HepG2 (cell line): ENCODE results near the gene BCAS3. TPM values are rescaled to one million over a fixed set of nuclear protein-coding genes. Genes with fewer than 3 reads are reported as not detected.

ENCODE experiments used
- ATF1 ChIP-seq: IDR thresholded peaks from 2 replicates; pipeline ENCODE4 v1.6.1; 2016; ENCODE audit warnings: mild to moderate bottlenecking, control low read depth
- CBX1 ChIP-seq: IDR thresholded peaks from one replicate; pipeline ENCODE4 v1.6.1; 2016; ENCODE audit warnings: antibody characterized with exemption, low read depth
- MBD4 ChIP-seq: IDR thresholded peaks from 2 replicates; pipeline ENCODE4 v1.6.1; 2012; ENCODE audit warnings: low read length, inconsistent platforms, borderline replicate concordance
- MYC ChIP-seq: sonication (generic); formaldehyde crosslinking; IDR thresholded peaks from 2 replicates; pipeline ENCODE4 v1.9.0; 2021; ENCODE audit warnings: missing genetic modification reagents, borderline replicate concordance
- NR2F1 ChIP-seq, 2 experiments: fragments of 450-650 bp in 1 of 2; formaldehyde crosslinking in 1 of 2; IDR thresholded peaks; 2 replicates each; pipeline versions ENCODE4 v1.5.0 to v1.6.1; 2016 to 2020; ENCODE audit warnings: mild to moderate bottlenecking in 1 of 2, missing compliant biosample characterization in 1 of 2, missing genetic modification reagents in 1 of 2, moderate library complexity in 1 of 2
- POLR2A ChIP-seq, 2 experiments: IDR thresholded peaks; 2 replicates each; pipeline ENCODE4 v1.6.1; 2011; ENCODE audit warnings: low read depth in 2 of 2, low read length in 2 of 2, mild to moderate bottlenecking in 1 of 2, moderate library complexity in 1 of 2; ENCODE audit not compliant: insufficient read depth in 1 of 2
- PRPF4 ChIP-seq: fragments of 200-400 bp; formaldehyde crosslinking; IDR thresholded peaks from 2 replicates; pipeline ENCODE4 v1.6.1; 2016; ENCODE audit warnings: low read length, low read depth; ENCODE audit not compliant: poor library complexity, severe bottlenecking
- SALL1 ChIP-seq: sonication (generic); formaldehyde crosslinking; IDR thresholded peaks from 2 replicates; pipeline ENCODE4 v1.8.0; 2022; ENCODE audit warnings: mild to moderate bottlenecking, missing genetic modification reagents
- SIX4 ChIP-seq: sonication (generic); formaldehyde crosslinking; IDR thresholded peaks from 2 replicates; pipeline ENCODE4 v1.4.0; 2020; ENCODE audit warnings: missing genetic modification reagents
- SNRNP70 ChIP-seq: fragments of 200-400 bp; formaldehyde crosslinking; IDR thresholded peaks from 2 replicates; pipeline ENCODE4 v1.6.1; 2017; ENCODE audit warnings: mild to moderate bottlenecking, low read depth, low read length, moderate library complexity
- SOX13 ChIP-seq, 3 experiments: fragments of 450-650 bp in 1 of 3; sonication (generic) in 1 of 3; formaldehyde crosslinking in 1 of 3; IDR thresholded peaks in 2 of 3; conservative IDR thresholded peaks in 1 of 3; 2 replicates each; pipeline versions ENCODE4 v1.5.0 to v1.6.1; 2016 to 2020; ENCODE audit warnings: antibody characterized with exemption in 1 of 3, mild to moderate bottlenecking in 1 of 3, missing compliant biosample characterization in 1 of 3, missing genetic modification reagents in 1 of 3, moderate library complexity in 1 of 3
- ZBTB10 ChIP-seq: sonication (generic); formaldehyde crosslinking; IDR thresholded peaks from 2 replicates; pipeline ENCODE4 v1.4.0; 2020; ENCODE audit warnings: missing genetic modification reagents, borderline replicate concordance
- ZFP90 ChIP-seq: sonication (generic); formaldehyde crosslinking; IDR thresholded peaks from 2 replicates; pipeline ENCODE4 v1.8.0; 2022; ENCODE audit warnings: missing genetic modification reagents, mild to moderate bottlenecking, inconsistent platforms, borderline replicate concordance
- ZNF136 ChIP-seq: sonication (generic); formaldehyde crosslinking; IDR thresholded peaks from 2 replicates; pipeline ENCODE4 v1.8.1; 2022; ENCODE audit warnings: low read depth, mild to moderate bottlenecking, moderate library complexity, missing genetic modification reagents
- ZNF207 ChIP-seq: fragments of 450-650 bp; IDR thresholded peaks from 2 replicates; pipeline ENCODE4 v1.6.1; 2016; ENCODE audit warnings: antibody characterized with exemption, borderline replicate concordance
- ZNF616 ChIP-seq: sonication (generic); formaldehyde crosslinking; IDR thresholded peaks from 2 replicates; pipeline ENCODE4 v1.5.0; 2020; ENCODE audit warnings: low read depth, mild to moderate bottlenecking, missing genetic modification reagents
- ZNF773 ChIP-seq: sonication (generic); formaldehyde crosslinking; IDR thresholded peaks from 2 replicates; pipeline ENCODE4 v1.4.0; 2020; ENCODE audit warnings: missing genetic modification reagents, borderline replicate concordance
- polyA plus RNA-seq, 8 experiments: library from polyadenylated mRNA; depleted of rRNA in 3 of 8; stranded (reverse) in 7 of 8; unstranded in 1 of 8; fragments of >200 nt; fragmentation: Illumina TruSeq in 4 of 8; extraction: Trizol in 4 of 8; gene quantifications; 2 replicates each; pipeline versions ENCODE4 v1.2.1 to v1.2.3, GENCODE V29; 2011 to 2016; ENCODE audit warnings: low read depth in 4 of 8, missing spikeins in 1 of 8, mixed read lengths in 1 of 8; ENCODE audit not compliant: insufficient read depth in 1 of 8
- total RNA-seq, 5 experiments: library from RNA; depleted of rRNA; stranded (reverse); fragments of >200 nt; fragmentation: Illumina TruSeq; extraction: Trizol; gene quantifications; 2 replicates each; pipeline ENCODE4 v1.2.3, GENCODE V29; 2016; ENCODE audit warnings: low read depth in 1 of 5
- TF ChIP-seq, protein P1 (sequence below): sonication (generic); formaldehyde crosslinking; IDR thresholded peaks from 2 replicates; pipeline ENCODE4 v1.5.0; 2020; ENCODE audit warnings: mild to moderate bottlenecking, missing genetic modification reagents, borderline replicate concordance

The BCAS3 gene
- total and polyA plus RNA-seq, 2 of the 13 experiments (the other 11 are each of a cell fraction or from before 2014, with no cell fraction given): 10.7 to 11.2 TPM

- TF ChIP-seq ATF1 (CRISPR knock-in tag) (no peak), MBD4 (no peak), ZNF773 (CRISPR knock-in tag) (peak; percentile 59; the same call in 1 of the 2 replicates), SIX4 (CRISPR knock-in tag) (no peak), SALL1 (CRISPR knock-in tag) (peak; percentile 87), ZFP90 (CRISPR knock-in tag) (0 out of 2 replicates have a peak, but pooled peaks have one; percentile 88), SNRNP70 (no peak; the same call in 1 of the 2 replicates), PRPF4 (peak; percentile 19), ZNF136 (CRISPR knock-in tag) (peak; percentile 49; the same call in 1 of the 2 replicates), ZBTB10 (no peak), MYC (CRISPR knock-in tag) (peak; percentile 55), ZNF207 (no peak), NR2F1 (CRISPR knock-in tag; IDR thresholded peaks at IDR 0.05) (0 out of 4 replicates have a peak, but pooled peaks of 1 of the 2 experiments have one; percentile 13), POLR2A (IDR thresholded peaks at IDR 0.05; ENCODE audit: insufficient read depth in 1 of 2, low read depth in 2 of 2, low read length in 2 of 2) (peak in 1 of 2 experiments; percentile 53; a peak in 3 of 4 replicates), ZNF616 (CRISPR knock-in tag) (no peak; the same call in 1 of the 2 replicates), SOX13 (IDR thresholded peaks at IDR 0.05) (no peak), SOX13 (CRISPR knock-in tag; conservative IDR thresholded peaks at IDR 0.05 in 1 of 2, IDR thresholded peaks at IDR 0.05 in 1 of 2) (peak in 1 of 2 experiments; percentile 37; a peak in 1 of 4 replicates), CBX1 (no peak)
- TF ChIP-seq, protein P1, sequence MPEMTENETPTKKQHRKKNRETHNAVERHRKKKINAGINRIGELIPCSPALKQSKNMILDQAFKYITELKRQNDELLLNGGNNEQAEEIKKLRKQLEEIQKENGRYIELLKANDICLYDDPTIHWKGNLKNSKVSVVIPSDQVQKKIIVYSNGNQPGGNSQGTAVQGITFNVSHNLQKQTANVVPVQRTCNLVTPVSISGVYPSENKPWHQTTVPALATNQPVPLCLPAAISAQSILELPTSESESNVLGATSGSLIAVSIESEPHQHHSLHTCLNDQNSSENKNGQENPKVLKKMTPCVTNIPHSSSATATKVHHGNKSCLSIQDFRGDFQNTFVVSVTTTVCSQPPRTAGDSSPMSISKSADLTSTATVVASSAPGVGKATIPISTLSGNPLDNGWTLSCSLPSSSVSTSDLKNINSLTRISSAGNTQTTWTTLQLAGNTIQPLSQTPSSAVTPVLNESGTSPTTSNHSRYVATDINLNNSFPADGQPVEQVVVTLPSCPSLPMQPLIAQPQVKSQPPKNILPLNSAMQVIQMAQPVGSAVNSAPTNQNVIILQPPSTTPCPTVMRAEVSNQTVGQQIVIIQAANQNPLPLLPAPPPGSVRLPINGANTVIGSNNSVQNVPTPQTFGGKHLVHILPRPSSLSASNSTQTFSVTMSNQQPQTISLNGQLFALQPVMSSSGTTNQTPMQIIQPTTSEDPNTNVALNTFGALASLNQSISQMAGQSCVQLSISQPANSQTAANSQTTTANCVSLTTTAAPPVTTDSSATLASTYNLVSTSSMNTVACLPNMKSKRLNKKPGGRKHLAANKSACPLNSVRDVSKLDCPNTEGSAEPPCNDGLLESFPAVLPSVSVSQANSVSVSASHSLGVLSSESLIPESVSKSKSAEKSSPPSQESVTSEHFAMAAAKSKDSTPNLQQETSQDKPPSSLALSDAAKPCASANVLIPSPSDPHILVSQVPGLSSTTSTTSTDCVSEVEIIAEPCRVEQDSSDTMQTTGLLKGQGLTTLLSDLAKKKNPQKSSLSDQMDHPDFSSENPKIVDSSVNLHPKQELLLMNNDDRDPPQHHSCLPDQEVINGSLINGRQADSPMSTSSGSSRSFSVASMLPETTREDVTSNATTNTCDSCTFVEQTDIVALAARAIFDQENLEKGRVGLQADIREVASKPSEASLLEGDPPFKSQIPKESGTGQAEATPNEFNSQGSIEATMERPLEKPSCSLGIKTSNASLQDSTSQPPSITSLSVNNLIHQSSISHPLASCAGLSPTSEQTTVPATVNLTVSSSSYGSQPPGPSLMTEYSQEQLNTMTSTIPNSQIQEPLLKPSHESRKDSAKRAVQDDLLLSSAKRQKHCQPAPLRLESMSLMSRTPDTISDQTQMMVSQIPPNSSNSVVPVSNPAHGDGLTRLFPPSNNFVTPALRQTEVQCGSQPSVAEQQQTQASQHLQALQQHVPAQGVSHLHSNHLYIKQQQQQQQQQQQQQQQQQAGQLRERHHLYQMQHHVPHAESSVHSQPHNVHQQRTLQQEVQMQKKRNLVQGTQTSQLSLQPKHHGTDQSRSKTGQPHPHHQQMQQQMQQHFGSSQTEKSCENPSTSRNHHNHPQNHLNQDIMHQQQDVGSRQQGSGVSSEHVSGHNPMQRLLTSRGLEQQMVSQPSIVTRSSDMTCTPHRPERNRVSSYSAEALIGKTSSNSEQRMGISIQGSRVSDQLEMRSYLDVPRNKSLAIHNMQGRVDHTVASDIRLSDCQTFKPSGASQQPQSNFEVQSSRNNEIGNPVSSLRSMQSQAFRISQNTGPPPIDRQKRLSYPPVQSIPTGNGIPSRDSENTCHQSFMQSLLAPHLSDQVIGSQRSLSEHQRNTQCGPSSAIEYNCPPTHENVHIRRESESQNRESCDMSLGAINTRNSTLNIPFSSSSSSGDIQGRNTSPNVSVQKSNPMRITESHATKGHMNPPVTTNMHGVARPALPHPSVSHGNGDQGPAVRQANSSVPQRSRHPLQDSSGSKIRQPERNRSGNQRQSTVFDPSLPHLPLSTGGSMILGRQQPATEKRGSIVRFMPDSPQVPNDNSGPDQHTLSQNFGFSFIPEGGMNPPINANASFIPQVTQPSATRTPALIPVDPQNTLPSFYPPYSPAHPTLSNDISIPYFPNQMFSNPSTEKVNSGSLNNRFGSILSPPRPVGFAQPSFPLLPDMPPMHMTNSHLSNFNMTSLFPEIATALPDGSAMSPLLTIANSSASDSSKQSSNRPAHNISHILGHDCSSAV: 0 out of 2 replicates have a peak, but pooled peaks have one; percentile 82
Measured at GRCh38 chr17:61412143-61412859, 734.6 kb downstream of the BCAS3 start (continued).
